Esophagus squamous epithelium (tissue), 5 donors: ENCODE results near the gene CPED1. TPM values are rescaled to one million over a fixed set of nuclear protein-coding genes. Genes with fewer than 3 reads are reported as not detected.
"Not testable (repeated sequence)": the region's sequence is repeated elsewhere in the genome, so short reads cannot be mapped to it uniquely, and the experiment has no call there.

Experiments used
- DNase-seq: peaks from one replicate; lab custom pipeline; 2025; lab: John Stamatoyannopoulos, UW
- H3K27ac ChIP-seq, 4 donors: fragments of 200-600 bp; sonication (generic); one replicate each; pipeline ENCODE4 v1.5.1; 2016 to 2019; ENCODE audit warnings: mild to moderate bottlenecking in 1 of 4
- H3K27me3 ChIP-seq, 4 donors: fragments of 200-600 bp; sonication (generic); 1 replicate in 3 of 4; 2 replicates in 1 of 4; pipeline versions ENCODE4 v1.5.1 to v1.6.0; 2017 to 2021; ENCODE audit warnings: antibody characterized with exemption in 1 of 4
- H3K36me3 ChIP-seq, 3 donors: fragments of 200-600 bp; sonication (generic); one replicate each; pipeline ENCODE4 v1.5.1; 2016 to 2019
- H3K4me1 ChIP-seq, 3 donors: fragments of 200-600 bp; sonication (generic); one replicate each; pipeline ENCODE4 v1.5.1; 2017 to 2019
- H3K4me3 ChIP-seq, 4 donors: fragments of 200-600 bp; sonication (generic); 1 replicate in 3 of 4; 2 replicates in 1 of 4; pipeline ENCODE4 v1.5.1; 2016 to 2019; ENCODE audit warnings: mild to moderate bottlenecking in 2 of 4, moderate library complexity in 1 of 4
- H3K9me3 ChIP-seq, 3 donors: fragments of 200-600 bp; sonication (generic); one replicate each; pipeline ENCODE4 v1.5.1; 2016 to 2019
- POLR2A ChIP-seq, 4 donors: fragments of 450-650 bp; IDR thresholded peaks; one replicate each; pipeline ENCODE4 v1.6.1; 2017; ENCODE audit warnings: antibody characterized with exemption in 4 of 4, mild to moderate bottlenecking in 4 of 4, moderate library complexity in 3 of 4
- WGBS, 2 donors: methylation state at CpG; one replicate each; pipeline ENCODE4 v1.1.5; 2018; 5-methylcytosine and 5-hydroxymethylcytosine counted together
- intact Hi-C: fragments of 100-400 bp; cut with DNase I; formaldehyde crosslinking; loops from one replicate; pipeline ENCODE4 v1.15.0; 2022
- total RNA-seq, 4 donors: library from RNA; depleted of rRNA; stranded (reverse); fragments of >200 nt; gene quantifications; one replicate each; pipeline ENCODE4 v1.1.0, GENCODE V29; 2016
- TF ChIP-seq, protein P1 (sequence below), 6 experiments: fragments of 450-650 bp in 4 of 6; fragments of 200-600 bp in 2 of 6; sonication (generic) in 2 of 6; IDR thresholded peaks; one replicate each; pipeline ENCODE4 v1.5.1; 2016 to 2019; ENCODE audit warnings: antibody characterized with exemption in 6 of 6, mild to moderate bottlenecking in 4 of 6, moderate library complexity in 4 of 6
- donor health status: DM: yes; HTN: yes; CAD: no.

The CPED1 gene
- total RNA-seq, 4 donors from 2014 or later = 0.61 to 6.3 (median 2.3) TPM

DNA sequence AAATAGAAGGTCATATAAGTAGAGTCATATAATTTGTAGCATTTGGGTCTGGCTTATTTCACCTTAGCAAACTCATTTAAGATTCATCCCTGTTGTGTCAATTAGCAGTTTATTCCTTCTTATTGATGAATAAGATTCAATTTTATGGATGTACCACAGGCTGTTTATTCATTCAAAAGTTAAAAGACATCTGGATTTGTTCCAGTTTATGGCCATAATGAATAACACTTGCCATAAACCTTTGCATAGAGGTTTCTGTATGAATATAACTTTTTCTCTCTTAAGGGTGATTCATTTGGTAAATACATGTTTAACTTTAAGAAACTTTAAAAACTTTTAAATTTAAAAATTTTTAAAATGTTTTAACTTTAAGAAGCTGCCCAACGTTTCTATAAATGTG, 66.4 kb downstream of the CPED1 start:
- TF ChIP-seq, protein P1, sequence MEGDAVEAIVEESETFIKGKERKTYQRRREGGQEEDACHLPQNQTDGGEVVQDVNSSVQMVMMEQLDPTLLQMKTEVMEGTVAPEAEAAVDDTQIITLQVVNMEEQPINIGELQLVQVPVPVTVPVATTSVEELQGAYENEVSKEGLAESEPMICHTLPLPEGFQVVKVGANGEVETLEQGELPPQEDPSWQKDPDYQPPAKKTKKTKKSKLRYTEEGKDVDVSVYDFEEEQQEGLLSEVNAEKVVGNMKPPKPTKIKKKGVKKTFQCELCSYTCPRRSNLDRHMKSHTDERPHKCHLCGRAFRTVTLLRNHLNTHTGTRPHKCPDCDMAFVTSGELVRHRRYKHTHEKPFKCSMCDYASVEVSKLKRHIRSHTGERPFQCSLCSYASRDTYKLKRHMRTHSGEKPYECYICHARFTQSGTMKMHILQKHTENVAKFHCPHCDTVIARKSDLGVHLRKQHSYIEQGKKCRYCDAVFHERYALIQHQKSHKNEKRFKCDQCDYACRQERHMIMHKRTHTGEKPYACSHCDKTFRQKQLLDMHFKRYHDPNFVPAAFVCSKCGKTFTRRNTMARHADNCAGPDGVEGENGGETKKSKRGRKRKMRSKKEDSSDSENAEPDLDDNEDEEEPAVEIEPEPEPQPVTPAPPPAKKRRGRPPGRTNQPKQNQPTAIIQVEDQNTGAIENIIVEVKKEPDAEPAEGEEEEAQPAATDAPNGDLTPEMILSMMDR (IDR thresholded peaks at IDR 0.05) = no peak
- no peak for TF ChIP-seq POLR2A (IDR thresholded peaks at IDR 0.05)
- no peak overlapping the region for H3K4me3 ChIP-seq
- WGBS, 2 donors = 33% methylated on average over 1 of the region's 1 CpG
- no peaks in the 10 kb centered on the region for H3K36me3 ChIP-seq
- no peak overlapping the region for H3K27ac ChIP-seq
- H3K9me3 ChIP-seq = no peaks in the 10 kb centered on the region
- H3K4me1 ChIP-seq = peaks cover 0 to 3% (median 0%) of the 10 kb centered on the region in 3 donors
- DNase-seq = no peak
- no peaks in the 10 kb centered on the region for H3K27me3 ChIP-seq
- intact Hi-C loops = no loop called here

DNA sequence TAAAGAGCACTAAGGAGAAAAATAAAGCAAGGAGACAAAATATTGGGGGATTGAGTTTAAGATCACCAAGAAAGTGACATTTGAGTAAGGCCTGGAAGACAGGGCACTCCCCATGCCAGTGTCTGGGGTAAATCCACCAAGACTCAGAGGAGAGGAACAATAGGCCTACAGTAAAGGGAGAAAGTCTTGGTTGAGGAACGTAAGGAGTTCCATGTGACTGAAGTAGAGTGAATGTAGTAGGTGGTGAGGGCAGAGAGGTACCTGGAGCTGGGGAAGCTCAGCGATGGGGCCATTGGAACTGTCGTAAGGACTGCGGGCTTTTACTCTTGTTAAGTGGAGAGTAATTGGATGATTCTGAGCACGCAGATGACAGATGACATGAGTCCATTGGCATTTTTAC, 69.4 kb downstream of the CPED1 start:
- Histone ChIP-seq H3K36me3 (no peaks in the 10 kb centered on the region), H3K27ac (no peak overlapping the region), H3K4me1 (no peaks in the 10 kb centered on the region), H3K27me3 (no peaks in the 10 kb centered on the region), H3K9me3 (no peaks in the 10 kb centered on the region), H3K4me3 (no peak overlapping the region)
- intact Hi-C loops = no loop called here
- no peak for TF ChIP-seq POLR2A (IDR thresholded peaks at IDR 0.05)
- TF ChIP-seq, protein P1 (IDR thresholded peaks at IDR 0.05) = no peak
- DNase-seq = no peak
- WGBS, 2 donors = 92 to 96% methylated on average over 5 of the region's 5 CpGs

DNA sequence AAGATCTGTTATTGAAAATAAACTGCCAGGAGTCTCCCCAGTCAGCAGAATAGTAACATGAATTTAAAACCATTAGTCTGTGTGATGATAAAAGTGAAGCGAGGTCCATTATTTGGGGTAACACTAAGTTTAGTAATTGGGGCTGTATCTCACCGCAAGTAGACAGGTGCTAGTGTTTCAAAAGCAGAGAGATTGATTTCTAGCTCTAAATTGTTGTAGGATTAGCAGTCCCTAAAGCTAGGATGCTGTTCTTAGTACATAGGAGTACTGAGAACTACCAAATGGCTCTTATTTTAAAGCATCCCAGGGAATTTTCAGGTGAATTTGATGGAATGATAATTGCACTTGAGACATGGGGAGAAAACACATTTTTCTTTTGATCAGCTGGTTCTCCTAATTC, 70.5 kb downstream of the CPED1 start:
- Histone ChIP-seq H3K27ac (no peak overlapping the region), H3K27me3 (no peaks in the 10 kb centered on the region), H3K9me3 (no peaks in the 10 kb centered on the region), H3K36me3 (no peaks in the 10 kb centered on the region), H3K4me3 (no peak overlapping the region), H3K4me1 (no peaks in the 10 kb centered on the region)
- intact Hi-C loops = no loop called here
- WGBS, 2 donors = 79 to 91% methylated on average over 2 of the region's 2 CpGs
- DNase-seq = no peak
- TF ChIP-seq POLR2A (IDR thresholded peaks at IDR 0.05) = no peak
- TF ChIP-seq, protein P1 (IDR thresholded peaks at IDR 0.05) = no peak

DNA sequence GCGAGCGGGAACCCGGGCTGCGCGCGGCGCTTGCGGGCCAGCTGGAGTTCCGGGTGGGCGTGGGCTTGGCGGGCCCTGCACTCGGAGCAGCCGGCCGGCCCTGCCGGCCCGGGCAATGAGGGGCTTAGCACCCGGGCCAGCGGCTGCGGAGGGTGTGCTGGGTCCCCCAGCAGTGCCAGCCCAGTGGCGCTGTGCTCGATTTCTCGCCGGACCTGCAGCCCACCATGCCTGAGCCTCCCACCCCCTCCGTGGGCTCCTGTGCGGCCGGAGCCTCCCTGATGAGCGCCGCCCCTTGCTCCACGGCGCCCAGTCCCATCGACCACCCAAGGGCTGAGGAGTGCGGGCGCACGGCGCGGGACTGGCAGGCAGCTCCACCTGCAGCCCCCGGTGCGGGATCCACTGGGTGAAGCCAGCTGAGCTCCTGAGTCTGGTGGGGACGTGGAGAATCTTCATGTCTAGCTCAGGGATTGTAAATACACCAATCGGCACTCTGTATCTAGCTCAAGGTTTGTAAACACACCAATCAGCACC, 71.5 kb downstream of the CPED1 start:
- H3K4me3 ChIP-seq, H3K9me3 ChIP-seq, H3K4me1 ChIP-seq, intact Hi-C loops, DNase-seq, H3K27me3 ChIP-seq, H3K36me3 ChIP-seq, H3K27ac ChIP-seq: not testable (repeated sequence)
- 100% methylated on average over 1 to 8 of the region's 40 CpGs for WGBS, 2 donors

DNA sequence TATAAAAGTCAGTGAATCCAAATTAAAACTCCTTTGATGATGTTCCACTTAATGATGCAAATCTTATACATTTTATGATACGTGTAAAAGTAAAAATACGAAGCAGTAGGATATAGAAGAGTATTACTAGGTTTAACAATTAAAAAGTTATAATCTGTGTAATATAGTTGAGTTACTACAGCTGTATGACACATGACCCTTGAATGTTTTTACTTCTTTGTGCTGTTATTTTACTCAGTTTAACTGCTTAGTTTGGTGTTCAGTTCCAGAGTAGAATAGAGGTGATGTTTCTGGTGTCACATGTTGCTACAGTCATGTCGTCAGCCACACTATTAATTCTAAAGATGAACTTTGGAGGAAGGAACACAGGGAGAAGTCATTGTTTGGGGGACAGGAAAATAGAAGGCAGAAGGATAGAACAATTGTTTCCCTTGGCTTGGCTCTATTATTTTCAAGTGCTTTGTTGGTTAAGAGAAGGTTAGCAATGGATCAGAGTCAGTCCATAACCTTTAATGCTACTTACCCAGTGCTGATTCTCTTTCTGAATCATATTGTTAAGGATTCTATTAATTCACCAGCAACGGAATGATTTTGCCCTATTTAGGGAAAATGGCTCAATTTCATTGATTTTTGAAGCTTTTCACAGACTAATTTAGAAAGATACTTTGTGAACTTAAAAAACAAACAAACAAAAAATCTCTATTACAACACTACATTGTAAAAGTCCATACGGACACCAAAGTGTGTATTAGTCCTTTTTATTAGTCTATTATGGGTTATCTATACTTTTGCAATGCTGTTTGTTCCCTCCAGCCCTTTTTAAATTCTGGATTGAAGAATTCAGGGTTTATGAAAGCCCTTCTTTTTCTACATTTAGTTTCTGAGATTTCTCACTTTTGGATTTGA, 73.4 kb downstream of the CPED1 start:
- 73 to 77% methylated on average over 5 of the region's 5 CpGs for WGBS, 2 donors
- no peaks in the 10 kb centered on the region for H3K27me3 ChIP-seq
- no peaks in the 10 kb centered on the region for H3K9me3 ChIP-seq
- H3K4me3 ChIP-seq = no peak overlapping the region
- no peak overlapping the region for H3K27ac ChIP-seq
- H3K4me1 ChIP-seq = no peaks in the 10 kb centered on the region
- TF ChIP-seq, protein P1 (IDR thresholded peaks at IDR 0.05) = no peak
- no peak for TF ChIP-seq POLR2A (IDR thresholded peaks at IDR 0.05)
- intact Hi-C loops = no loop called here
- H3K36me3 ChIP-seq = no peaks in the 10 kb centered on the region
- DNase-seq = no peak
